H9 (cell line): ENCODE data around the gene TET2. TPM values are rescaled to one million over a fixed set of nuclear protein-coding genes. Genes with fewer than 3 reads are reported as not detected.

Experiments used
- DNase-seq: peaks from one replicate; pipeline ENCODE4 v3.0.0-alpha.2; 2017
- H2AFZ ChIP-seq: one replicate; pipeline ENCODE4 v1.6.1; 2013; ENCODE audit warnings: mild to moderate bottlenecking, low read length, control low read depth, moderate library complexity
- H2AK5ac ChIP-seq: 2 replicates; pipeline ENCODE4 v1.6.1; 2013; ENCODE audit warnings: low read length, control low read depth, mixed read lengths; ENCODE audit not compliant: insufficient read length
- H2BK120ac ChIP-seq: one replicate; pipeline ENCODE4 v1.6.1; 2013; ENCODE audit warnings: low read depth, mild to moderate bottlenecking, low read length, control low read depth, inconsistent platforms; ENCODE audit not compliant: poor library complexity, severe bottlenecking
- H2BK12ac ChIP-seq: 2 replicates; pipeline ENCODE4 v1.6.1; 2013; ENCODE audit warnings: low read length, control low read depth, mixed read lengths, low read depth; ENCODE audit not compliant: insufficient read length
- H2BK15ac ChIP-seq: 2 replicates; pipeline ENCODE4 v1.6.1; 2013; ENCODE audit warnings: low read depth, low read length, control low read depth
- H2BK20ac ChIP-seq: one replicate; pipeline ENCODE4 v1.6.1; 2013; ENCODE audit warnings: low read depth, mild to moderate bottlenecking, low read length, control low read depth, inconsistent platforms; ENCODE audit not compliant: poor library complexity, severe bottlenecking
- H2BK5ac ChIP-seq: 2 replicates; pipeline ENCODE4 v1.6.1; 2013; ENCODE audit warnings: low read length, control low read depth, mixed read lengths; ENCODE audit not compliant: insufficient read length
- H3K14ac ChIP-seq: 2 replicates; pipeline ENCODE4 v1.6.1; 2013; ENCODE audit warnings: low read length, control low read depth; ENCODE audit not compliant: insufficient read depth
- H3K18ac ChIP-seq: 2 replicates; pipeline ENCODE4 v1.6.1; 2013; ENCODE audit warnings: low read depth, mild to moderate bottlenecking, mixed read lengths, low read length, control low read depth; ENCODE audit not compliant: insufficient read length
- H3K23ac ChIP-seq: 2 replicates; pipeline ENCODE4 v1.6.1; 2013; ENCODE audit warnings: low read length, control low read depth, mixed read lengths, low read depth; ENCODE audit not compliant: insufficient read length
- H3K23me2 ChIP-seq: 2 replicates; pipeline ENCODE4 v1.6.1; 2013; ENCODE audit warnings: low read depth, mild to moderate bottlenecking, mixed read lengths, low read length, control low read depth; ENCODE audit not compliant: insufficient read length, poor library complexity, severe bottlenecking
- H3K27ac ChIP-seq: 2 replicates; pipeline ENCODE4 v1.5.1; 2013; ENCODE audit warnings: low read length, control low read depth, mixed read lengths, low read depth; ENCODE audit not compliant: insufficient read length
- H3K27me3 ChIP-seq: 2 replicates; pipeline ENCODE4 v1.6.1; 2013; ENCODE audit warnings: low read length, control low read depth, inconsistent platforms; ENCODE audit not compliant: insufficient read depth
- H3K4ac ChIP-seq: 2 replicates; pipeline ENCODE4 v1.6.1; 2013; ENCODE audit warnings: low read depth, mild to moderate bottlenecking, control low read depth, inconsistent platforms, low read length, moderate library complexity
- H3K4me1 ChIP-seq: 2 replicates; pipeline ENCODE4 v1.6.1; 2013; ENCODE audit warnings: low read length, control low read depth, inconsistent platforms; ENCODE audit not compliant: insufficient read depth
- H3K4me2 ChIP-seq: 2 replicates; pipeline ENCODE4 v1.6.1; 2013; ENCODE audit warnings: low read length, control low read depth, mixed read lengths; ENCODE audit not compliant: insufficient read length, insufficient read depth
- H3K56ac ChIP-seq: 2 replicates; pipeline ENCODE4 v1.6.1; 2013; ENCODE audit warnings: low read depth, mild to moderate bottlenecking, mixed read lengths, low read length, control low read depth; ENCODE audit not compliant: insufficient read length
- H3K79me1 ChIP-seq: 2 replicates; pipeline ENCODE4 v1.6.1; 2013; ENCODE audit warnings: low read depth, mild to moderate bottlenecking, moderate library complexity, low read length, control low read depth, inconsistent platforms; ENCODE audit not compliant: insufficient read depth, poor library complexity, severe bottlenecking
- H3K79me2 ChIP-seq: 2 replicates; pipeline ENCODE4 v1.6.1; 2013; ENCODE audit warnings: low read length, control low read depth, inconsistent platforms; ENCODE audit not compliant: insufficient read depth
- H3K9ac ChIP-seq: 2 replicates; pipeline ENCODE4 v1.6.1; 2013; ENCODE audit warnings: low read length, control low read depth, mixed read lengths; ENCODE audit not compliant: insufficient read length; ENCODE audit errors: extremely low read depth
- H3K9me3 ChIP-seq: one replicate; pipeline ENCODE4 v1.6.1; 2013; ENCODE audit warnings: low read depth, low read length, inconsistent platforms; ENCODE audit not compliant: control insufficient read depth
- H3T11ph ChIP-seq: one replicate; pipeline ENCODE4 v1.6.1; 2013; ENCODE audit warnings: mild to moderate bottlenecking, low read length, control low read depth, inconsistent platforms
- H4K20me1 ChIP-seq: one replicate; pipeline ENCODE4 v1.6.1; 2013; ENCODE audit not compliant: control insufficient read depth, insufficient read length, insufficient read depth
- H4K5ac ChIP-seq: 2 replicates; pipeline ENCODE4 v1.6.1; 2013; ENCODE audit warnings: low read depth, mild to moderate bottlenecking, mixed read lengths, low read length, control low read depth; ENCODE audit not compliant: insufficient read length
- H4K8ac ChIP-seq: replicated peaks from 2 replicates; pipeline ENCODE4 v1.6.1; 2013; ENCODE audit warnings: low read length, control low read depth, mixed read lengths, low read depth; ENCODE audit not compliant: insufficient read length
- H4K91ac ChIP-seq: 2 replicates; pipeline ENCODE4 v1.6.1; 2013; ENCODE audit warnings: low read depth, mild to moderate bottlenecking, moderate library complexity, mixed read lengths, low read length, control low read depth; ENCODE audit not compliant: insufficient read length
- H3K27ac Mint-ChIP-seq, 3 experiments: 2 replicates in 2 of 3; 3 replicates in 1 of 3; pipeline ENCODE4 v1.8.0; 2020 to 2021; ENCODE audit warnings: mixed read lengths in 3 of 3, mild to moderate bottlenecking in 1 of 3, moderate library complexity in 1 of 3
- H3K27me3 Mint-ChIP-seq: 2 replicates; pipeline ENCODE4 v1.8.0; 2021; ENCODE audit warnings: low read depth, mild to moderate bottlenecking, moderate library complexity, mixed read lengths
- H3K36me3 Mint-ChIP-seq, 3 experiments: 2 replicates in 2 of 3; 3 replicates in 1 of 3; pipeline ENCODE4 v1.8.0; 2020 to 2021; ENCODE audit warnings: low read depth in 3 of 3, mixed read lengths in 3 of 3; ENCODE audit not compliant: insufficient read depth in 1 of 3
- H3K4me1 Mint-ChIP-seq, 2 experiments: 2 replicates each; pipeline ENCODE4 v1.8.0; 2020; ENCODE audit warnings: mixed read lengths in 2 of 2
- H3K4me3 Mint-ChIP-seq, 2 experiments: 2 replicates in 1 of 2; 3 replicates in 1 of 2; pipeline ENCODE4 v1.8.0; 2020 to 2021; ENCODE audit warnings: mild to moderate bottlenecking in 2 of 2, mixed read lengths in 2 of 2, moderate library complexity in 1 of 2
- H3K9me3 Mint-ChIP-seq, 2 experiments: 2 replicates in 1 of 2; 3 replicates in 1 of 2; pipeline ENCODE4 v1.8.0; 2020; ENCODE audit warnings: mild to moderate bottlenecking in 2 of 2, mixed read lengths in 2 of 2, moderate library complexity in 1 of 2
- CTCF ChIP-seq: fragments of 200-600 bp; sonication (generic); conservative IDR thresholded peaks from 3 replicates; pipeline ENCODE4 v1.8.0; 2021; ENCODE audit warnings: antibody characterized with exemption, mild to moderate bottlenecking
- WGBS: extraction: QIAGEN DNeasy Blood & Tissue Kit; methylation state at CpG from one replicate; pipeline ENCODE4 v1.1.7; 2013; ENCODE audit warnings: missing lambda C conversion rate, low lambda C conversion rate, mixed read lengths; ENCODE audit not compliant: insufficient read length; ENCODE audit errors: extremely low coverage; 5-methylcytosine and 5-hydroxymethylcytosine counted together
- total RNA-seq: library from RNA; stranded (reverse); gene quantifications from 2 replicates; pipeline ENCODE4 v1.2.1, GENCODE V29; 2021

The TET2 gene
- total RNA-seq, 1 experiment from 2014 or later = 3.1 TPM

GRCh38 chr4:105153749-105154148, 7.1 kb downstream of the TET2 start:
- no peaks in the 10 kb centered on the region for H3K79me1 ChIP-seq
- no peak overlapping the region for H3K4me2 ChIP-seq
- no peaks in the 10 kb centered on the region for H3K9me3 ChIP-seq
- no peak for DNase-seq
- TF ChIP-seq CTCF = no peak
- no peak overlapping the region for H2AFZ ChIP-seq
- H3K4me3 Mint-ChIP-seq = no peak overlapping the region
- H3K14ac ChIP-seq = no peak overlapping the region
- H2BK15ac ChIP-seq = no peak overlapping the region
- no peak overlapping the region for H2BK5ac ChIP-seq
- H3T11ph ChIP-seq = no peak overlapping the region
- H3K27ac ChIP-seq = no peak overlapping the region
- no CpG with 5 or more reads among the region's 1 CpG for WGBS
- H3K4me1 Mint-ChIP-seq = peaks cover 8% of the 10 kb centered on the region in 2 experiments
- no peak overlapping the region for H3K27ac Mint-ChIP-seq
- no peak overlapping the region for H2BK20ac ChIP-seq
- H3K56ac ChIP-seq = no peak overlapping the region
- peaks cover 4% of the 10 kb centered on the region; the same call in 1 of the 2 replicates for H3K27me3 ChIP-seq
- H3K23me2 ChIP-seq = no peaks in the 10 kb centered on the region
- H3K4me1 ChIP-seq = no peaks in the 10 kb centered on the region
- H3K9me3 Mint-ChIP-seq = no peaks in the 10 kb centered on the region
- H4K91ac ChIP-seq = no peak overlapping the region
- H4K5ac ChIP-seq = no peak overlapping the region
- H3K23ac ChIP-seq = no peak overlapping the region
- H3K4ac ChIP-seq = no peak overlapping the region
- H4K8ac ChIP-seq = no peak overlapping the region
- H3K27me3 Mint-ChIP-seq = peaks cover 55% of the 10 kb centered on the region
- no peaks in the 10 kb centered on the region for H3K79me2 ChIP-seq
- H3K18ac ChIP-seq = no peak overlapping the region
- no peaks in the 10 kb centered on the region for H3K36me3 Mint-ChIP-seq
- H3K9ac ChIP-seq = no peak overlapping the region
- no peaks in the 10 kb centered on the region for H4K20me1 ChIP-seq
- no peak overlapping the region for H2BK12ac ChIP-seq
- no peak overlapping the region for H2BK120ac ChIP-seq
- no peak overlapping the region for H2AK5ac ChIP-seq
